ENCODE results near the gene FBXO44. TPM values are rescaled to one million over a fixed set of nuclear protein-coding genes. Genes with fewer than 3 reads are reported as not detected.

The FBXO44 gene
- polyA plus RNA-seq, 1 experiment, result 24.4 TPM

DNA sequence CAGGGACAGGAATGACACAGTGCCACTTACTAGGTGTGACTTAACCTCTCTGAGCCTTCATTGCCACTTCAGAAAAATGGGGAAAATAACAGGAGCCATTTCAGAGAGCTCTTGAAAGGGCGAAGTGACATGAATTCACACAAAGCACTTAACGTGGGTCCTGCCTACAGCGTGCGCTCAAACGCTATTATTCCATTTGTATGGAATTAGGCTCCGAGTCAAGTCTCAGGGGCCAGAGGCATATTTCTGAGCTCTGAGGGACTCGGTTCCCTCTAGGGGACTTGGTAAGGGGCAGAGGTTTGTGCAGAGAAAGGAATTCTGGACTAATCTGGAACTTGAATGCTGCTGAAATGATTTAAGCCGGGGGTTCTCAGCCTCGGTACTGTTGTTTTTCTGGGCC, 50.9 kb downstream of the FBXO44 start:
- Histone ChIP-seq H3K27me3 (ENCODE audit: control insufficient read depth, insufficient read depth, low read length) (peaks cover 23% of the 10 kb centered on the region), H3K36me3 (ENCODE audit: control insufficient read depth, insufficient read depth, low read length) (no peaks in the 10 kb centered on the region), H3K4me3 (ENCODE audit: low read depth, low read length) (no peak overlapping the region)
- TF ChIP-seq, protein P1, sequence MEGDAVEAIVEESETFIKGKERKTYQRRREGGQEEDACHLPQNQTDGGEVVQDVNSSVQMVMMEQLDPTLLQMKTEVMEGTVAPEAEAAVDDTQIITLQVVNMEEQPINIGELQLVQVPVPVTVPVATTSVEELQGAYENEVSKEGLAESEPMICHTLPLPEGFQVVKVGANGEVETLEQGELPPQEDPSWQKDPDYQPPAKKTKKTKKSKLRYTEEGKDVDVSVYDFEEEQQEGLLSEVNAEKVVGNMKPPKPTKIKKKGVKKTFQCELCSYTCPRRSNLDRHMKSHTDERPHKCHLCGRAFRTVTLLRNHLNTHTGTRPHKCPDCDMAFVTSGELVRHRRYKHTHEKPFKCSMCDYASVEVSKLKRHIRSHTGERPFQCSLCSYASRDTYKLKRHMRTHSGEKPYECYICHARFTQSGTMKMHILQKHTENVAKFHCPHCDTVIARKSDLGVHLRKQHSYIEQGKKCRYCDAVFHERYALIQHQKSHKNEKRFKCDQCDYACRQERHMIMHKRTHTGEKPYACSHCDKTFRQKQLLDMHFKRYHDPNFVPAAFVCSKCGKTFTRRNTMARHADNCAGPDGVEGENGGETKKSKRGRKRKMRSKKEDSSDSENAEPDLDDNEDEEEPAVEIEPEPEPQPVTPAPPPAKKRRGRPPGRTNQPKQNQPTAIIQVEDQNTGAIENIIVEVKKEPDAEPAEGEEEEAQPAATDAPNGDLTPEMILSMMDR (IDR thresholded peaks at IDR 0.05; ENCODE audit: insufficient read depth, low read depth, low read length), result no peak
- ChIA-PET POLR2A (no interaction called here), CTCF (interaction anchor here (1.2 to 1.8 kb wide), 3 partner anchors 10 to 52 kb away, joined by 3 to 7 read pairs (median 3); no protein-coding TSS in a partner anchor)
- no peak for DNase-seq (ENCODE audit: low read depth)

DNA sequence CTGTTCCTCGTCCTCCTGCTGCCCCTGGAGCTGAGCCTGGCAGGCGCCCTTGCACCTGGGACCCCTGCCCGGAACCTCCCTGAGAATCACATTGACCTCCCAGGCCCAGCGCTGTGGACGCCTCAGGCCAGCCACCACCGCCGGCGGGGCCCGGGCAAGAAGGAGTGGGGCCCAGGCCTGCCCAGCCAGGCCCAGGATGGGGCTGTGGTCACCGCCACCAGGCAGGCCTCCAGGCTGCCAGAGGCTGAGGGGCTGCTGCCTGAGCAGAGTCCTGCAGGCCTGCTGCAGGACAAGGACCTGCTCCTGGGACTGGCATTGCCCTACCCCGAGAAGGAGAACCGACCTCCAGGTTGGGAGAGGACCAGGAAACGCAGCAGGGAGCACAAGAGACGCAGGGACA, 51.6 kb downstream of the FBXO44 start:
- H3K27me3 ChIP-seq (ENCODE audit: control insufficient read depth, insufficient read depth, low read length), result peaks cover 17% of the 10 kb centered on the region
- TF ChIP-seq, protein P1 (IDR thresholded peaks at IDR 0.05; ENCODE audit: insufficient read depth, low read depth, low read length), result no peak
- ChIA-PET CTCF (interaction anchor here (1.2 kb wide), 1 partner anchor 9 kb away, joined by 3 read pairs; no protein-coding TSS in a partner anchor), POLR2A (no interaction called here)
- no peak for DNase-seq (ENCODE audit: low read depth)
- no peaks in the 10 kb centered on the region for H3K36me3 ChIP-seq (ENCODE audit: control insufficient read depth, insufficient read depth, low read length)
- no peak overlapping the region for H3K4me3 ChIP-seq (ENCODE audit: low read depth, low read length)

DNA sequence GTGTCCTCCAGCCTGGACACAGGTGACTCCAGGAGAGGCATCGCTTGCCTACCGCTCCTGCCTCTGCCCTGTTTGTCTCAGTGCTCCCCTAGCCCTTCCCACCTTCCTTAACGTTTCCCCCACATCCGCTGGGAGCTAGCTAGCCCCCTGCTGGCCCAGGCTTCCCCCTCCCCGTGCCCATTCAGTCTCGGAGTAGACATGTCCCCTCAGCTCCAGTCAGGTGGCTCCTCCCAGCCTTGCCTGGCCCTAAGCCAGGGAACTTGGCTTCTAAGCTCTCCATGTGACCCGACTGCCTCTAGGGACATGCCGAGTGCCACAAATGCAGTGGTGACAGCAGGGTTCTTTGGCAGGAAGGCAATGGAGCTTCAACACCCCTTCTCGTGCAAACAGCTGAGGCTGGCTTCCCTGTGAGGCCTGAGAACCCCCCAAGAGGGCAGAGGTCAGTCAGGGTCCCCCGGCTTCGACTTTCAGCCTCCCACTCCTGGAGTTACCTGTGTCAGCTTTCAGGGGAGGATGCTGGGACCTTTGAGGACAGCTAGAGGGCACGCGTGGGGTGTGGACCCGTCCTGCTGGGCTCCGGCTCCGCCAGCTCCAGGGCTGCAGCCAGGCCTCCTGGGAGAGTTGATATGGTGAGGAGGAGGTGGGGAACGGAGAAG, 53.1 kb downstream of the FBXO44 start:
- ChIA-PET POLR2A (no interaction called here), CTCF (interaction anchor here (1.0 to 4.7 kb wide), 4 partner anchors 10 to 670 kb away, joined by 4 to 37 read pairs (median 18); partner anchors contain the start of gene FBXO6)
- TF ChIP-seq, protein P1 (IDR thresholded peaks at IDR 0.05; ENCODE audit: insufficient read depth, low read depth, low read length), result no peak

DNA sequence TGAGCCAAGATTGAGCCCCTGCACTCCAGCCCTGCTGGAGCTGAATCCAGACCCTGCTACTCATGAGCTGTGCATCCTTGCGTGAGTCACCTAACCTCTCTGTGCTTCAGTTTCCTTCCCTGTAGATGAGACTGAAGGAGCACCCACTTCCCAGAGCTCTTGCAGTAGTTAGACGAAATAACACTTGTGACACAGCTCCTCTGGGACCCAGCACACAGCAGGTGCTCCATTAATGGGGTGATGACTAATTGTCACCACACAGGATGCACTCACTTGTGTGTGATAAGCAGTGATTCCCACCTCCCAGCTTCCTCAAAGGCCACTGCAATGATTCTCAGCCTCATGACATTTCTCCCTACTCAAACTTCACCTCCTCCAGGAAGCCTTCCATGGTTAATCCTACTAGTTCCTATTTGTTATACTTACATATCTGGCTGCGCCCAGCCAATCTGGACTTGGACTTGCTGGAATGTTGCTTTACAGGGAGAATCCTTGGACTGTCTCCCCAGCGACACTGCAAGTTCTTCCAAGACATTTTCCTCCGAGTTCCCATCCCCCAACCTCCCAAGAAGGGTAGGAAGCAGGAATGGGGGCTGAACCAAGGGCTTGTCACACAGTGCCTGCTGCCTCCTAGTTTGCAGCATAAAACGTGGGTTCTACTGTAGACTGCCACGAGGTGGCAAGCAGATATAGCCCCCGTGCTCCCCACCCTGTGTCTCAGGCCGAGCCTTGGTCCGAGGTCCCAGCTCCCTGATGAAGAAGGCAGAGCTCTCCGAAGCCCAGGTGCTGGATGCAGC, 54.1 kb downstream of the FBXO44 start:
- no peak for DNase-seq (ENCODE audit: low read depth)
- no peak overlapping the region for H3K4me3 ChIP-seq (ENCODE audit: low read depth, low read length)
- H3K27me3 ChIP-seq (ENCODE audit: control insufficient read depth, insufficient read depth, low read length), result peaks cover 11% of the 10 kb centered on the region
- CTCF ChIA-PET, result interaction anchor here (1.5 to 4.7 kb wide), 6 partner anchors 11 to 63 kb away, joined by 4 to 37 read pairs (median 8); partner anchors contain the start of genes FBXO6 and MAD2L2
- POLR2A ChIA-PET, result no interaction called here
- no peaks in the 10 kb centered on the region for H3K36me3 ChIP-seq (ENCODE audit: control insufficient read depth, insufficient read depth, low read length)
- TF ChIP-seq, protein P1 (IDR thresholded peaks at IDR 0.05; ENCODE audit: insufficient read depth, low read depth, low read length), result no peak

More for the DNA sequence above, 53.1 kb downstream of the FBXO44 start:
- Histone ChIP-seq H3K36me3 (ENCODE audit: control insufficient read depth, insufficient read depth, low read length) (no peaks in the 10 kb centered on the region), H3K4me3 (ENCODE audit: low read depth, low read length) (no peak overlapping the region), H3K27me3 (ENCODE audit: control insufficient read depth, insufficient read depth, low read length) (peaks cover 14% of the 10 kb centered on the region)
- no peak for DNase-seq (ENCODE audit: low read depth)

DNA sequence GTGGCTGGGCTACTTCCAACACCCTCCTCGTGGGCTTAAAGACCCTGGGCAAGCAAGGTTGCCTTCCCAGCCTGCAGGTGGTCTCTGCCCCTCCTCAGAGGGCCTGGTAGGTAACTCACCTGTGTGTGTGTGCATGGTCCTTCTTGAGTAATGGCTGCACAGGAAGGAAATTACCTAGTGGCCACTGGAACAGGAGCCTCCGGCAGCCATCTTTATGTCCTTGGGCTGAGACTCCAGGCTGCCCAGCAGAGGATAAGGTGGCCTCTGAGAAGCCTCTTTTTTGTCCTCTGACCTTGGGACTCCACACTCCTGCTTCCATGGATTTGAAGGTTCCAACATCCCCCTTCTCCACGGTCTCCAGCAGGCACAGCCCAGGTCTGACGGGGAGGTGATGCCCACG, 56.8 kb downstream of the FBXO44 start:
- H3K27me3 ChIP-seq (ENCODE audit: control insufficient read depth, insufficient read depth, low read length), result 0 out of 2 replicates have a peak, but pooled peaks cover 2% of the 10 kb centered on the region
- H3K36me3 ChIP-seq (ENCODE audit: control insufficient read depth, insufficient read depth, low read length), result no peaks in the 10 kb centered on the region
- DNase-seq (ENCODE audit: low read depth), result no peak
- CTCF ChIA-PET, result interaction anchor here (0.8 to 4.7 kb wide), 14 partner anchors 8 to 66 kb away, joined by 3 to 37 read pairs (median 4); partner anchors contain the start of gene FBXO6
- POLR2A ChIA-PET, result no interaction called here
- H3K4me3 ChIP-seq (ENCODE audit: low read depth, low read length), result no peak overlapping the region
- TF ChIP-seq, protein P1 (IDR thresholded peaks at IDR 0.05; ENCODE audit: insufficient read depth, low read depth, low read length), result no peak

Measured in BJ (cell line).